ENCODE data around the gene EGLN1. TPM values are rescaled to one million over a fixed set of nuclear protein-coding genes. Genes with fewer than 3 reads are reported as not detected.

The EGLN1 gene
- total RNA-seq, 1 donor from 2014 or later = 47.8 TPM

GRCh38 chr1:231348442-231348841 is 73.6 kb downstream of the EGLN1 start:
- Histone ChIP-seq H3K27ac (no peak overlapping the region), H3K27me3 (no peaks in the 10 kb centered on the region), H3K9me3 (no peaks in the 10 kb centered on the region), H3K4me1 (no peaks in the 10 kb centered on the region), H3K36me3 (peaks cover 14 to 64% of the 10 kb centered on the region in 2 donors), H3K4me3 (no peak overlapping the region)
- DNase-seq (ENCODE audit: low spot score in 2 of 2) = no peak
- no peak for TF ChIP-seq CTCF (IDR thresholded peaks at IDR 0.05)
- intact Hi-C loops (cut with DNase I) = no loop called here

GRCh38 chr1:231347961-231348360 is 74.1 kb downstream of the EGLN1 start:
- H3K27ac ChIP-seq = no peak overlapping the region
- intact Hi-C loops (cut with DNase I) = no loop called here
- TF ChIP-seq CTCF (IDR thresholded peaks at IDR 0.05) = no peak
- H3K36me3 ChIP-seq = peaks cover 10 to 62% of the 10 kb centered on the region in 2 donors
- no peaks in the 10 kb centered on the region for H3K4me1 ChIP-seq
- no peak overlapping the region for H3K4me3 ChIP-seq
- DNase-seq (ENCODE audit: low spot score in 2 of 2) = no peak
- H3K9me3 ChIP-seq = no peaks in the 10 kb centered on the region
- H3K27me3 ChIP-seq = no peaks in the 10 kb centered on the region

GRCh38 chr1:231340328-231341013 is 81.6 kb downstream of the EGLN1 start:
- Histone ChIP-seq H3K27me3 (no peaks in the 10 kb centered on the region), H3K27ac (no peak overlapping the region), H3K4me3 (no peak overlapping the region), H3K4me1 (peaks cover 8 to 19% of the 10 kb centered on the region in 2 donors), H3K36me3 (peaks cover 0 to 5% of the 10 kb centered on the region in 2 donors), H3K9me3 (no peaks in the 10 kb centered on the region)
- TF ChIP-seq CTCF (IDR thresholded peaks at IDR 0.05) = no peak
- DNase-seq (ENCODE audit: low spot score in 2 of 2) = no peak
- intact Hi-C loops (cut with DNase I) = no loop called here

GRCh38 chr1:231338270-231339128 is 83.6 kb downstream of the EGLN1 start, which contains the start of gene SPRTN:
Gene SPRTN, plus strand, starts transcription at chr1:231338293. Its CDS starts 91 bp downstream, at chr1:231338384.
- peaks cover 0 to 6% of the 10 kb centered on the region in 2 donors for H3K36me3 ChIP-seq
- H3K27me3 ChIP-seq = no peaks in the 10 kb centered on the region
- H3K4me1 ChIP-seq = peaks cover 8 to 36% of the 10 kb centered on the region in 2 donors
- H3K27ac ChIP-seq = peak within 1 kb of the TSS; percentile 92 to 97
- TF ChIP-seq CTCF (IDR thresholded peaks at IDR 0.05) = no peak
- DNase-seq (ENCODE audit: low spot score in 2 of 2) = no peak
- H3K9me3 ChIP-seq = no peaks in the 10 kb centered on the region
- intact Hi-C loops (cut with DNase I) = loop anchor here (1.0 to 5.0 kb wide), 2 partner anchors 57 to 96 kb away; partner anchors contain the start of gene GNPAT
- H3K4me3 ChIP-seq = peak within 1 kb of the TSS; percentile 81 to 90

GRCh38 chr1:231337472-231338269 is 84.4 kb downstream of the EGLN1 start, which contains the start of gene EXOC8:
Gene EXOC8, minus strand, starts transcription at chr1:231337852. Its CDS starts 107 bp downstream, at chr1:231337745.
- peaks cover 0 to 6% of the 10 kb centered on the region in 2 donors for H3K36me3 ChIP-seq
- no peaks in the 10 kb centered on the region for H3K9me3 ChIP-seq
- peak; percentile 82 to 98 for DNase-seq (ENCODE audit: low spot score in 2 of 2)
- H3K27me3 ChIP-seq = no peaks in the 10 kb centered on the region
- peaks cover 8 to 40% of the 10 kb centered on the region in 2 donors for H3K4me1 ChIP-seq
- no peak for TF ChIP-seq CTCF (IDR thresholded peaks at IDR 0.05)
- intact Hi-C loops (cut with DNase I) = loop anchor here (1.0 to 5.0 kb wide), 4 partner anchors 58 to 191 kb away; partner anchors contain the start of genes EGLN1, GNPAT and TSNAX
- H3K27ac ChIP-seq = peak within 1 kb of the TSS; percentile 92 to 97
- H3K4me3 ChIP-seq = peak within 1 kb of the TSS; percentile 81 to 90

Data from ascending aorta (tissue), 2 donors.